HEK293 (cell line): ENCODE measurements around the gene WASHC4.

Experiments
- CTCF ChIA-PET: fragments of 350-600 bp; formaldehyde crosslinking; extraction: SDS; loops from one replicate; lab custom pipeline; 2021; ENCODE audit warnings: antibody characterized with exemption; lab: Yijun Ruan, JAX
- POLR2A ChIA-PET: fragments of 300-600 bp; formaldehyde crosslinking; extraction: SDS; loops from one replicate; lab custom pipeline; 2020; ENCODE audit warnings: antibody characterized with exemption, inconsistent platforms; lab: Yijun Ruan, JAX
- H3K27ac ChIP-seq: fragments of 200-500 bp; sonication (Bioruptor generic); 2 replicates; pipeline ENCODE4 v1.5.1; 2014; ENCODE audit warnings: low read depth, low read length, control low read depth, inconsistent platforms; ENCODE audit errors: extremely low read depth
- H3K36me3 ChIP-seq, 2 experiments: fragments of 200-500 bp in 1 of 2; sonication (Bioruptor generic) in 1 of 2; 1 replicate in 1 of 2; 2 replicates in 1 of 2; pipeline ENCODE4 v1.5.1; 2014 to 2017; ENCODE audit warnings: inconsistent platforms in 2 of 2, low read length in 2 of 2; ENCODE audit not compliant: control insufficient read depth in 2 of 2, insufficient read depth in 1 of 2
- H3K4me1 ChIP-seq: fragments of 200-500 bp; sonication (Bioruptor generic); 2 replicates; pipeline ENCODE4 v1.5.1; 2014; ENCODE audit warnings: mild to moderate bottlenecking, low read length, inconsistent platforms; ENCODE audit not compliant: control insufficient read depth, insufficient read depth
- H3K4me3 ChIP-seq: 2 replicates; pipeline ENCODE4 v1.5.1; 2011; ENCODE audit warnings: low read depth, mild to moderate bottlenecking, control low read depth, low read length, moderate library complexity
- H3K9me3 ChIP-seq: fragments of 200-500 bp; sonication (Bioruptor generic); 2 replicates; pipeline ENCODE4 v1.5.1; 2014; ENCODE audit warnings: low read depth, low read length, inconsistent platforms; ENCODE audit not compliant: control insufficient read depth, insufficient read depth
- HOXC10 ChIP-seq: sonication (generic); formaldehyde crosslinking; IDR thresholded peaks from 2 replicates; pipeline ENCODE4 v1.8.1; 2023; ENCODE audit warnings: mild to moderate bottlenecking, missing genetic modification reagents
- SCRT1 ChIP-seq: fragments of 450-650 bp; formaldehyde crosslinking; IDR thresholded peaks from 2 replicates; pipeline ENCODE4 v1.5.1; 2016; ENCODE audit warnings: missing biosample characterization, missing genetic modification characterization, borderline replicate concordance
- SP3 ChIP-seq: fragments of 450-650 bp; formaldehyde crosslinking; IDR thresholded peaks from 2 replicates; pipeline ENCODE4 v1.5.1; 2016; ENCODE audit warnings: missing biosample characterization, missing genetic modification characterization
- ZEB2 ChIP-seq: fragments of 450-650 bp; formaldehyde crosslinking; IDR thresholded peaks from 2 replicates; pipeline ENCODE4 v1.5.1; 2016; ENCODE audit warnings: missing biosample characterization, missing genetic modification characterization
- ZFP3 ChIP-seq: fragments of 450-650 bp; formaldehyde crosslinking; IDR thresholded peaks from 2 replicates; pipeline ENCODE4 v1.5.1; 2016; ENCODE audit warnings: low read depth, missing biosample characterization, missing genetic modification characterization
- ZNF175 ChIP-seq: fragments of 450-650 bp; formaldehyde crosslinking; IDR thresholded peaks from 2 replicates; pipeline ENCODE4 v1.5.1; 2016; ENCODE audit warnings: missing biosample characterization, missing genetic modification characterization
- ZNF184 ChIP-seq: fragments of 450-650 bp; IDR thresholded peaks from 2 replicates; pipeline ENCODE4 v1.5.1; 2018; ENCODE audit warnings: missing biosample characterization, mild to moderate bottlenecking, missing genetic modification characterization
- ZNF211 ChIP-seq: fragments of 450-650 bp; formaldehyde crosslinking; IDR thresholded peaks from 2 replicates; pipeline ENCODE4 v1.5.1; 2016; ENCODE audit warnings: low read depth, missing biosample characterization, missing genetic modification characterization
- ZNF214 ChIP-seq: fragments of 450-650 bp; formaldehyde crosslinking; IDR thresholded peaks from 2 replicates; pipeline ENCODE4 v1.5.1; 2017; ENCODE audit warnings: missing biosample characterization, mild to moderate bottlenecking, missing genetic modification characterization, borderline replicate concordance
- ZNF274 ChIP-seq, 2 experiments: fragments of 200-500 bp in 1 of 2; fragments of 450-650 bp in 1 of 2; sonication (Bioruptor generic) in 1 of 2; formaldehyde crosslinking in 1 of 2; IDR thresholded peaks; 2 replicates each; pipeline versions ENCODE4 v1.5.1 to v1.6.1; 2014 to 2016; ENCODE audit warnings: borderline replicate concordance in 1 of 2, inconsistent platforms in 1 of 2, low read length in 1 of 2, missing biosample characterization in 1 of 2, missing genetic modification characterization in 1 of 2
- ZNF837 ChIP-seq: fragments of 450-650 bp; formaldehyde crosslinking; IDR thresholded peaks from 2 replicates; pipeline ENCODE4 v1.5.1; 2016; ENCODE audit warnings: missing biosample characterization, missing genetic modification characterization
- TF ChIP-seq, protein P1 (sequence below): fragments of 450-650 bp; formaldehyde crosslinking; IDR thresholded peaks from 2 replicates; pipeline ENCODE4 v1.5.1; 2016; ENCODE audit warnings: missing biosample characterization, missing genetic modification characterization
- TF ChIP-seq, protein P2 (sequence below): fragments of 450-650 bp; formaldehyde crosslinking; IDR thresholded peaks from 2 replicates; pipeline ENCODE4 v1.5.1; 2016; ENCODE audit warnings: missing biosample characterization, missing genetic modification characterization
- TF ChIP-seq, protein P3 (sequence below): fragments of 450-650 bp; formaldehyde crosslinking; IDR thresholded peaks from 2 replicates; pipeline ENCODE4 v1.5.1; 2017; ENCODE audit warnings: missing biosample characterization, missing genetic modification characterization
- TF ChIP-seq, protein P4 (sequence below): fragments of 450-650 bp; formaldehyde crosslinking; IDR thresholded peaks from 2 replicates; pipeline ENCODE4 v1.5.1; 2017; ENCODE audit warnings: missing biosample characterization, missing genetic modification characterization
- TF ChIP-seq, protein P5 (sequence below): fragments of 450-650 bp; formaldehyde crosslinking; IDR thresholded peaks from 2 replicates; pipeline ENCODE4 v1.5.1; 2016; ENCODE audit warnings: missing biosample characterization, missing genetic modification characterization, borderline replicate concordance
- TF ChIP-seq, protein P6 (sequence below): fragments of 450-650 bp; formaldehyde crosslinking; IDR thresholded peaks from 2 replicates; pipeline ENCODE4 v1.5.1; 2016; ENCODE audit warnings: missing biosample characterization, missing genetic modification characterization

Gene WASHC4

DNA sequence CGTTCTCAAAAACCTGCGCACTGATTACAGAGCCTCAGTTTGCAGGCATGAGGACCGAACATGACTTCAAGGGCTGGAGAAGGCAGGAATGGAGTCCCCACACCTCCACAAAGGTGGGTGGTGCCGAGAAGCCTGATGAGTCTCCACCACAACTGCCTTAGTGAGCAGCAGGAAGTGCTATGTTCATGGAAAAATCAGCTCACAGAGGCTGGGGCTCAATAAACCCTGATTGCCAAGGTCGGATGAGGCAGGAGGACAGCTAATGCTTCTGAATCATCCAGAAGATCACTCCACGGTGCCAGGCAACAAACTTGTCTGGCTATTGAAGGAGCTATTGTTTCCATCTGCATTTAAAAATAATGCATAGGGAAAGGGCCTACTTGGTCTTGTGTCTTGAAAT, 97.4 kb downstream of the WASHC4 start:
- ChIA-PET CTCF (no interaction called here), POLR2A (no interaction called here)
- Histone ChIP-seq H3K4me1 (no peaks in the 10 kb centered on the region), H3K27ac (no peak overlapping the region), H3K4me3 (no peak overlapping the region), H3K9me3 (no peaks in the 10 kb centered on the region), H3K36me3 (peaks cover 3 to 79% of the 10 kb centered on the region in 2 experiments)
- TF ChIP-seq ZNF214 (tag by site-specific recombination) (no peak), SP3 (tag by site-specific recombination) (no peak), ZEB2 (tag by site-specific recombination) (no peak), ZNF837 (no peak), ZNF175 (tag by site-specific recombination) (no peak), SCRT1 (tag by site-specific recombination) (no peak), HOXC10 (CRISPR knock-in tag) (no peak), ZFP3 (tag by site-specific recombination) (no peak), ZNF274 (IDR thresholded peaks at IDR 0.05; ENCODE audit: low read length) (no peak), ZNF274 (tag by site-specific recombination; IDR thresholded peaks at IDR 0.05; ENCODE audit: borderline replicate concordance) (no peak), ZNF211 (tag by site-specific recombination) (no peak), ZNF184 (tag by site-specific recombination) (no peak)
- TF ChIP-seq, protein P1, sequence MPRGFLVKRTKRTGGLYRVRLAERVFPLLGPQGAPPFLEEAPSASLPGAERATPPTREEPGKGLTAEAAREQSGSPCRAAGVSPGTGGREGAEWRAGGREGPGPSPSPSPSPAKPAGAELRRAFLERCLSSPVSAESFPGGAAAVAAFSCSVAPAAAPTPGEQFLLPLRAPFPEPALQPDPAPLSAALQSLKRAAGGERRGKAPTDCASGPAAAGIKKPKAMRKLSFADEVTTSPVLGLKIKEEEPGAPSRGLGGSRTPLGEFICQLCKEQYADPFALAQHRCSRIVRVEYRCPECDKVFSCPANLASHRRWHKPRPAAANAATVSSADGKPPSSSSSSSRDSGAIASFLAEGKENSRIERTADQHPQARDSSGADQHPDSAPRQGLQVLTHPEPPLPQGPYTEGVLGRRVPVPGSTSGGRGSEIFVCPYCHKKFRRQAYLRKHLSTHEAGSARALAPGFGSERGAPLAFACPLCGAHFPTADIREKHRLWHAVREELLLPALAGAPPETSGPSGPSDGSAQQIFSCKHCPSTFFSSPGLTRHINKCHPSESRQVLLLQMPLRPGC = no peak
- TF ChIP-seq, protein P2, sequence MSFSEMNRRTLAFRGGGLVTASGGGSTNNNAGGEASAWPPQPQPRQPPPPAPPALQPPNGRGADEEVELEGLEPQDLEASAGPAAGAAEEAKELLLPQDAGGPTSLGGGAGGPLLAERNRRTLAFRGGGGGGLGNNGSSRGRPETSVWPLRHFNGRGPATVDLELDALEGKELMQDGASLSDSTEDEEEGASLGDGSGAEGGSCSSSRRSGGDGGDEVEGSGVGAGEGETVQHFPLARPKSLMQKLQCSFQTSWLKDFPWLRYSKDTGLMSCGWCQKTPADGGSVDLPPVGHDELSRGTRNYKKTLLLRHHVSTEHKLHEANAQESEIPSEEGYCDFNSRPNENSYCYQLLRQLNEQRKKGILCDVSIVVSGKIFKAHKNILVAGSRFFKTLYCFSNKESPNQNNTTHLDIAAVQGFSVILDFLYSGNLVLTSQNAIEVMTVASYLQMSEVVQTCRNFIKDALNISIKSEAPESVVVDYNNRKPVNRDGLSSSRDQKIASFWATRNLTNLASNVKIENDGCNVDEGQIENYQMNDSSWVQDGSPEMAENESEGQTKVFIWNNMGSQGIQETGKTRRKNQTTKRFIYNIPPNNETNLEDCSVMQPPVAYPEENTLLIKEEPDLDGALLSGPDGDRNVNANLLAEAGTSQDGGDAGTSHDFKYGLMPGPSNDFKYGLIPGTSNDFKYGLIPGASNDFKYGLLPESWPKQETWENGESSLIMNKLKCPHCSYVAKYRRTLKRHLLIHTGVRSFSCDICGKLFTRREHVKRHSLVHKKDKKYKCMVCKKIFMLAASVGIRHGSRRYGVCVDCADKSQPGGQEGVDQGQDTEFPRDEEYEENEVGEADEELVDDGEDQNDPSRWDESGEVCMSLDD (tag by site-specific recombination) = no peak
- TF ChIP-seq, protein P3, sequence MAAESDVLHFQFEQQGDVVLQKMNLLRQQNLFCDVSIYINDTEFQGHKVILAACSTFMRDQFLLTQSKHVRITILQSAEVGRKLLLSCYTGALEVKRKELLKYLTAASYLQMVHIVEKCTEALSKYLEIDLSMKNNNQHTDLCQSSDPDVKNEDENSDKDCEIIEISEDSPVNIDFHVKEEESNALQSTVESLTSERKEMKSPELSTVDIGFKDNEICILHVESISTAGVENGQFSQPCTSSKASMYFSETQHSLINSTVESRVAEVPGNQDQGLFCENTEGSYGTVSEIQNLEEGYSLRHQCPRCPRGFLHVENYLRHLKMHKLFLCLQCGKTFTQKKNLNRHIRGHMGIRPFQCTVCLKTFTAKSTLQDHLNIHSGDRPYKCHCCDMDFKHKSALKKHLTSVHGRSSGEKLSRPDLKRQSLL (tag by site-specific recombination) = no peak
- TF ChIP-seq, protein P4, sequence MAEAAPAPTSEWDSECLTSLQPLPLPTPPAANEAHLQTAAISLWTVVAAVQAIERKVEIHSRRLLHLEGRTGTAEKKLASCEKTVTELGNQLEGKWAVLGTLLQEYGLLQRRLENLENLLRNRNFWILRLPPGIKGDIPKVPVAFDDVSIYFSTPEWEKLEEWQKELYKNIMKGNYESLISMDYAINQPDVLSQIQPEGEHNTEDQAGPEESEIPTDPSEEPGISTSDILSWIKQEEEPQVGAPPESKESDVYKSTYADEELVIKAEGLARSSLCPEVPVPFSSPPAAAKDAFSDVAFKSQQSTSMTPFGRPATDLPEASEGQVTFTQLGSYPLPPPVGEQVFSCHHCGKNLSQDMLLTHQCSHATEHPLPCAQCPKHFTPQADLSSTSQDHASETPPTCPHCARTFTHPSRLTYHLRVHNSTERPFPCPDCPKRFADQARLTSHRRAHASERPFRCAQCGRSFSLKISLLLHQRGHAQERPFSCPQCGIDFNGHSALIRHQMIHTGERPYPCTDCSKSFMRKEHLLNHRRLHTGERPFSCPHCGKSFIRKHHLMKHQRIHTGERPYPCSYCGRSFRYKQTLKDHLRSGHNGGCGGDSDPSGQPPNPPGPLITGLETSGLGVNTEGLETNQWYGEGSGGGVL = no peak
- TF ChIP-seq, protein P5, sequence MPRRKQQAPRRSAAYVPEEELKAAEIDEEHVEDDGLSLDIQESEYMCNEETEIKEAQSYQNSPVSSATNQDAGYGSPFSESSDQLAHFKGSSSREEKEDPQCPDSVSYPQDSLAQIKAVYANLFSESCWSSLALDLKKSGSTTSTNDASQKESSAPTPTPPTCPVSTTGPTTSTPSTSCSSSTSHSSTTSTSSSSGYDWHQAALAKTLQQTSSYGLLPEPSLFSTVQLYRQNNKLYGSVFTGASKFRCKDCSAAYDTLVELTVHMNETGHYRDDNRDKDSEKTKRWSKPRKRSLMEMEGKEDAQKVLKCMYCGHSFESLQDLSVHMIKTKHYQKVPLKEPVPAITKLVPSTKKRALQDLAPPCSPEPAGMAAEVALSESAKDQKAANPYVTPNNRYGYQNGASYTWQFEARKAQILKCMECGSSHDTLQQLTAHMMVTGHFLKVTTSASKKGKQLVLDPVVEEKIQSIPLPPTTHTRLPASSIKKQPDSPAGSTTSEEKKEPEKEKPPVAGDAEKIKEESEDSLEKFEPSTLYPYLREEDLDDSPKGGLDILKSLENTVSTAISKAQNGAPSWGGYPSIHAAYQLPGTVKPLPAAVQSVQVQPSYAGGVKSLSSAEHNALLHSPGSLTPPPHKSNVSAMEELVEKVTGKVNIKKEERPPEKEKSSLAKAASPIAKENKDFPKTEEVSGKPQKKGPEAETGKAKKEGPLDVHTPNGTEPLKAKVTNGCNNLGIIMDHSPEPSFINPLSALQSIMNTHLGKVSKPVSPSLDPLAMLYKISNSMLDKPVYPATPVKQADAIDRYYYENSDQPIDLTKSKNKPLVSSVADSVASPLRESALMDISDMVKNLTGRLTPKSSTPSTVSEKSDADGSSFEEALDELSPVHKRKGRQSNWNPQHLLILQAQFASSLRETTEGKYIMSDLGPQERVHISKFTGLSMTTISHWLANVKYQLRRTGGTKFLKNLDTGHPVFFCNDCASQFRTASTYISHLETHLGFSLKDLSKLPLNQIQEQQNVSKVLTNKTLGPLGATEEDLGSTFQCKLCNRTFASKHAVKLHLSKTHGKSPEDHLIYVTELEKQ (tag by site-specific recombination) = no peak
- TF ChIP-seq, protein P6, sequence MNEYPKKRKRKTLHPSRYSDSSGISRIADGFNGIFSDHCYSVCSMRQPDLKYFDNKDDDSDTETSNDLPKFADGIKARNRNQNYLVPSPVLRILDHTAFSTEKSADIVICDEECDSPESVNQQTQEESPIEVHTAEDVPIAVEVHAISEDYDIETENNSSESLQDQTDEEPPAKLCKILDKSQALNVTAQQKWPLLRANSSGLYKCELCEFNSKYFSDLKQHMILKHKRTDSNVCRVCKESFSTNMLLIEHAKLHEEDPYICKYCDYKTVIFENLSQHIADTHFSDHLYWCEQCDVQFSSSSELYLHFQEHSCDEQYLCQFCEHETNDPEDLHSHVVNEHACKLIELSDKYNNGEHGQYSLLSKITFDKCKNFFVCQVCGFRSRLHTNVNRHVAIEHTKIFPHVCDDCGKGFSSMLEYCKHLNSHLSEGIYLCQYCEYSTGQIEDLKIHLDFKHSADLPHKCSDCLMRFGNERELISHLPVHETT (tag by site-specific recombination) = no peak
